Omental fat pad (tissue), 4 donors: ENCODE data around the gene TKT. TPM values are rescaled to one million over a fixed set of nuclear protein-coding genes. Genes with fewer than 3 reads are reported as not detected.
"Not testable (repeated sequence)": the region's sequence is repeated elsewhere in the genome, so short reads cannot be mapped to it uniquely, and the experiment has no call there.

Source experiments
- ATAC-seq: fragments of 150-250 bp; one replicate; pipeline ENCODE4 v1.9.1; 2016; ENCODE audit warnings: mild to moderate bottlenecking, moderate library complexity; ENCODE audit not compliant: low FRiP score
- DNase-seq: peaks from one replicate; pipeline ENCODE4 v3.0.0-alpha.2; 2019; ENCODE audit warnings: low spot score
- CTCF ChIP-seq, 3 donors: fragments of 450-650 bp; IDR thresholded peaks; one replicate each; pipeline ENCODE4 v1.5.1; 2016 to 2017; ENCODE audit warnings: antibody characterized with exemption in 3 of 3, mild to moderate bottlenecking in 3 of 3, moderate library complexity in 2 of 3
- total RNA-seq, 4 donors: library from RNA; depleted of rRNA; stranded (reverse); fragments of >200 nt; gene quantifications; one replicate each; pipeline ENCODE4 v1.1.0, GENCODE V29; 2016

Gene TKT
- total RNA-seq, 4 donors from 2014 or later: 187 to 325 (median 254) TPM

GRCh38 chr3:53254509-53255422 lies 1.1 kb downstream of the TKT start:
- ATAC-seq (peak; percentile 49), DNase-seq (no peak)
- no peak for TF ChIP-seq CTCF (IDR thresholded peaks at IDR 0.05)

- DNase-seq (no peak), ATAC-seq (no peak)
- no peak for TF ChIP-seq CTCF (IDR thresholded peaks at IDR 0.05)
These were observed 1.9 kb downstream of the TKT start for GRCh38 chr3:53253707-53254508.

GRCh38 chr3:53252947-53253322 lies 2.9 kb downstream of the TKT start:
- ATAC-seq, DNase-seq: not testable (repeated sequence)

GRCh38 chr3:53252096-53252946 lies 3.5 kb downstream of the TKT start:
- TF ChIP-seq CTCF (IDR thresholded peaks at IDR 0.05): no peak
- ATAC-seq (no peak), DNase-seq (no peak)

- DNase-seq: no peak
- TF ChIP-seq CTCF (IDR thresholded peaks at IDR 0.05): no peak
- no peak for ATAC-seq
These were observed 4.8 kb downstream of the TKT start for GRCh38 chr3:53250881-53251605.

GRCh38 chr3:53250453-53250852 lies 5.4 kb downstream of the TKT start:
- ATAC-seq (no peak), DNase-seq (no peak)
- no peak for TF ChIP-seq CTCF (IDR thresholded peaks at IDR 0.05)
